NCI-H748 (cell line): ENCODE measurements around the gene ATRN.
"Not testable (repeated sequence)": the region's sequence is repeated elsewhere in the genome, so short reads cannot be mapped to it uniquely, and the experiment has no call there.

Experiments
- DNase-seq: peaks from one replicate; lab custom pipeline; 2025; ENCODE audit not compliant: unreplicated experiment; lab: John Stamatoyannopoulos, UW

ATRN gene

DNA sequence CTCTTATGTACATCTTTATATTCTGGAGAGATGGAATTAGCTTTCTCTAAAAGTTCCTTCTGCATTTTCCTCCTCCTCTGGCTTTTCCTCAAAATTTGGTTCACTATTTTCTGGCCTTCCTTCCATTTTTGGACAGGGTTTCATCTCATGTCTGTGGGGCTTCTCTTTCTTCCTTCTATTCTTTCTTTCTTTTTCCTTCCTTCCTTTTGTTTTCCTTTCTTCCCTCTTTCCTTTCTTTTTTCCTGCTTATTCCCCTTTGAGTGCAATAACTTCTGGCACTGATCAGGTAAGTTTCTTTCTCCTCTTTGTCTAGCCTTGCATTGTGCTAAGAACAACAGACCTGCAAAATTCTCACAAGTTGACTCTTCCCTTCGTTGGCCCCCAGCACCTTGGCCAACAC lies 5.5 kb upstream of the ATRN start:
- DNase-seq = no peak

DNA sequence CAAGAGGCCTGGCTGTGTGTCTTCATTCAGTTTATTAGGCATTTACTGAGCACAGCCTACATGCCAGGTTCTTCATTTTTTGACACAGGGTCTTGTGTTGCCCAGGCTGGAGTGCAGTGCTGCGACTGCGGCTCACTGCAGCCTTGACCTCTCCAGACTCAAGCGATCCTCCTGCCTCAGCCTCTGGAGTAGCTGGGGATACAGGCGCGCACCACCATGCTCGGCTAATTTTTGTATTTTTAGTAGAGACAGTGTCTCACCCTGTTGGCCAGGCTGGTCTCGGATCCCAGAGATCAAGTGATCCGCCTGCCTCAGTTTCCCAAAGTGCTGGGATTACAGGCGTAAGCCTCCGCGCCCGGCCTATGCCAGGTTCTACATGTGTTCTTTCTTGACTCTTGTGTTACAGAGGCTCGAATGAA lies 601 bp upstream of the ATRN start:
- no peak for DNase-seq

DNA sequence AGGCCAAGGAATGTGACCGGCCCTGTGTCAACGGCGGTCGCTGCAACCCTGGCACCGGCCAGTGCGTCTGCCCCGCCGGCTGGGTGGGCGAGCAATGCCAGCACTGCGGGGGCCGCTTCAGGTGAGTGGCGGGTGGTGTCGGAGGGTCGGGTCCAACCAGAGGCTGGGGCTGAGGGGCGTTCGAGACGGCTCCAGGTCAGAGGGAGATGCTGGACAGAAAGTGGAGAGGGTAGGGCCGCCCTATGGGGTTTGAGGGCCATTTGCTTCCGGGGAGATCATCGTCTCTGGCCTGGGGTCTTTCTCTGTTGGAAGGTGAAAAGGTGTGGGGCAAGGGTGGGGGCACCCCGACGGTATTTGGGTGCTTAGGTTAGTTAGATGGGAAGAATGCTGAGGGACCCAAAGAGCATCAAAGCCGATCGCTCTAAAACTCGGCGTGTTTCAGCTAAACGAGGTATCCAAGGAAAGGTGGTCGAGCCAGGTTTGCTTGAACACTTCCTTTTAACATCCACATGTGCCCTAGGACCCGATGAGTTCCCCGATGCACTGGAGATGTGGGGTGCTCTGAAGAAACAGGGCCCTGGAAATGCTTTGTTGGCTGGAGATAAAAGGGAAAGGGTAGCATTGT lies 691 bp downstream of the ATRN start:
- peak; percentile 40 for DNase-seq

DNA sequence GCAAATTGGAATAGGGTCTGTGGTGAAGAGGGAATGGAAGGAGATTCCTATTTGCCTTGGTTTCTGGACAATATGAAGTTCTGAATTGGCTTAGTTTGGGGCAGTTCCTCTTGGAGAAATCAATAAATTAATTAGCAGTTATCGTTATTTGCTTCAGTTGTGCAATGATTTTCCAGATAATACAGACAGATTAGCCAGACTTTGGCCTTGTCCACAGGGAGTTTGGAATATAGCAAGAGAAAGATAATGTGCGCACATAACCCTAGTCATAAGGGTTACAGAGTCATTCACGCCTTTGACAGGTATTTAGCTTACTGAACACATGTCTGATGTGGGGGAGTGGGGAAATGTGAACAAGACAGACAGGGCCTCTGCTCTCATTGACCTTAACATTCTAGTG lies 1.3 kb downstream of the ATRN start:
- no peak for DNase-seq

- DNase-seq = no peak
Measured at GRCh38 chr20:3473324-3473723, 2.5 kb downstream of the ATRN start.

DNA sequence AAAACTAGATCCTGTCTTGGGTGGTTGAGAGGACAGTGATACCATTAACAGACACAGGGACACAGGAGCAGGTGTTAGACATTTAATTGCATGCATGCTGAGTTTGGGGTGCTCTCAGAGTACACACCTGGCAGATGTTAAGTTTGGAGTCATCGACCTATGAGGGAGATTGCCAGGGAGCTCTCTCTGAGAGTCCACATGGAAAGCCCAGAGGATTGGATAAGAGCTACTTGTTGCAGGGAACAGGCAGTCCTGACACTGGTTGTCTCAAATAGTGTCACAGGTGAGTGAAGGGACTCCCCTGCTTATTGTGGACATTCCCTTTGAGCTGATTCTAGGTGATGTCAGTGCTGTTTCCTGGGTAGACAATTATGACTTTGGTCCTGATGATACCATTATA lies 3.1 kb downstream of the ATRN start:
- peak; percentile 39 for DNase-seq

- DNase-seq = not testable (repeated sequence)
Measured at GRCh38 chr20:3477003-3477860, 6.4 kb downstream of the ATRN start.

GRCh38 chr20:3477861-3478544 lies 7.2 kb downstream of the ATRN start:
- DNase-seq = no peak

DNA sequence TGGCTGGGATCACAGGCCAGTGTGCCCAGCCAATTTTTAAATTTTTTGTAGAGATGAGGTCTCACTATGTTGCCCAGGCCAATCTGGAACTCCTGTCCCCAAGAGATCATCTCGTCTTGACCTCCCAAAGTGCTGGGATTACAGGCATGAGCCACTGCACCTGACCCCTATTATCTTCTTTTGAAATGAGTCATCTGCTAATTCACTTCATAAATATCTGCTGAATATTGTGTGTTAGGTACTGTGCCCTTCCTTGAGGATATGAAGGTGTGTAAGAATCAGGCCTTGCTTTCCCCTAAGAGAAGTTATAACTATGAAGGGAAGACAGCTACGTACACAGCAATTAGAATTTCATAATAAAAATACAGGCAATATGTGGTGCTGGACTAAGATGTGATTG lies 8.2 kb downstream of the ATRN start:
- no peak for DNase-seq

- DNase-seq = no peak
Measured at GRCh38 chr20:3479759-3480615, 9.2 kb downstream of the ATRN start.

DNA sequence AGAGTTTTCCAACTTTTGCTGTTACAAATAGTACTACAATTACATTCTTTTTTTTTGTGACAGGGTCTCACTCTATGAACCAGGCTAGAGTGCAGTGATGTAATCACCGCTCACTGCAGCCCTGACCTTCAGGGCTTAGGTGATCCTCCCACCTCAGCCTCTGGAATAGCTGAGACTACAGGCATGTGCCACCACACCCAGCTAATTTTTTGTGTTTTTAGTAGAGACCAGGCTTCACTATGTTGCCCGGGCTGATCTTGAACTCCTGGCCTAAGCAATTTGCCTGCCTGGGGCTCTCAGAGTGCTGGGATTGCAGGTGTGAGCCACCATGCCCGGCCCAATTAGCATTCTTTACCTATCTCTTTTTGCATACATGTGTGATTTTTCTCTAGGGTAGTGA lies 12.5 kb downstream of the ATRN start:
- DNase-seq = no peak

DNA sequence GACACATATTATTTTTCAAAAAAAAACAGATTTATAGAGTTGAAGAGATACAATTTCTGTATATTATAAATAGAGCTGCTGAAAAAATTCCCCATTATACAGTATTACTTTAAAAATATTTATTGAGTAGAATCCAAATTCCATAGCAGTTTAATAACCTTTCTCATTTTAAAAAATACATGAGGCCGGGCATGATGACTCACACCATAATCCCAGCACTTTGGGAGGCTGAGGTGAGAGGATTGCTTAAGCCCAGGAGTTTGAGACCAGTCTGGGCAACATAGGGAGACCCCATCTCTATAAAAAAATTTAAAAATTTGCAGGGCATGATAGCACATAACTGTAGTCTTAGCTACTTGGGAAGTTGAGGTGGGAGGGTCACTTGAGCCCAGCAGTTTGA lies 13.0 kb downstream of the ATRN start:
- DNase-seq = no peak

- no peak for DNase-seq
Measured at GRCh38 chr20:3485913-3486312, 15.1 kb downstream of the ATRN start.

DNA sequence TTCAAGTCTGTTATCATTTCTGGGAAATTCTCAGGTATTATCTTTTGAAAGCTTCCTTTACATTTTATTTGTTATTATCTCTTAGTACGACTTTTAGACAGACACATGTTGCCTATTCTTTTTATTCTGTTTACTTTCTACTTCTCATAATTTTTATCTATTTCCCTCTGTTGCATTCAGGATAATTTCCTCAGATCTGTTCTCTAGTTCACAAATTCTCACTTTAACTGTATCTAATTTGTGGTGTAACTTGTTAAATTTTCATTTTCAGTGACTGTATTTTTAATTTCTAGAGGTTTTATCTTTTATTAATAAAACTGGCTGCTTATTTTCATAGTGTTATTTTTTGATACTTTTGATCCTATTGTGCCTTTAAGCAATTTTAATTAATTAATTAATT lies 16.0 kb downstream of the ATRN start:
- DNase-seq = no peak

DNA sequence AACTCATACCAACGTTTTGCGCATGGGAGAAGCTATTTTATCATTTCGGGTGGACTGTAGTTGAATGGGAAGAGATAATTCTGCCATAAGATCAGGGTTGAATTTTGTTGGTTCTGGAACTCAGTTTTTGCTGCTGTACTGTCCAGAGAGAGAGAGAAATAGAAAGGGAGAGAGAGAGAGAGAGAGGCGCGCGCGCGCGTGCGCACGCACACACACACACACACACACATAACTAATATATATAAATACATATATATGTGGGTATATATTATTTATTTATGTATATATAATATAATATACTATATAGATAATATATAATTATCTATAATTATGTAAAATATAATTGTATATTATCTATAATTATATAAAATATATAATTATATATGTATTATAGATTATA lies 21.9 kb downstream of the ATRN start:
- no peak for DNase-seq

DNA sequence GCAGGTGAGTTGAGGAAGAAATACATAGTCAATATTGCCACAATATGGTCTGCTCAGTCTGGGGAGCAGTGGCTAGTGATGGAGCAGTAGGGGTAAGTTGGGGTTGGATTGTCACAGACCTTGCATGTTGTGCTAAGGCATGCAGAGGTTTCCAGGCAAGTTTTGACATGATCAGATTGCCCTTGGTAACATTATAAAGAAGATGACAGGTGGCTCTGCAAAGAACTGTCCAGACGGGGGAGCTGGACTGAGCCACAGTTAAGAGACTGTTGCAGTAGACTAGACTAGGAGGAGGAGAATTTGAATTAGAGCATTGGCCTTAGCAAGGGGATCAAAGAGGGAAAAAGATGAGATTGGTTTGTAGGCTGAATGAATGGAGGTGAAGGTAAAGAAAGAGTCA lies 23.4 kb downstream of the ATRN start:
- peak; percentile 36 for DNase-seq

DNA sequence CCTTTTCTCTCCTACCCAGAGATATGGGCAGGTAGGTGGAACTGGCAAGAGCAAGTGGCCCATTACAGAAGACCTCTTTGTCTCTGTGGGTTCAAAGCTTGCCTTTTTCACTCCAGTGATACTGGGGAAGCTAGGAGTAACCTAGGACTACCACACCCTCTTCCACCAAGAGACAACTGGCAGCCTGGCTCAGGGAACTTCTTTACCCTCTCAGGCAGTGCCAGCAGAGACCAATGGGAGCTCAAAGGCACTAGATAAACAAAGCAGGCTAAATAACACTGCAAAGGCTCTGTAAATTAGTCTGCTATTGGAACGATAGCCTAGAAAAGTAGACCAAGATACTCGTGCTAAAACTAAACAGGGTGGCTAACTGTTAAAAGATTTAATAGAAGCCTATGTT lies 32.1 kb downstream of the ATRN start:
- DNase-seq = no peak

DNA sequence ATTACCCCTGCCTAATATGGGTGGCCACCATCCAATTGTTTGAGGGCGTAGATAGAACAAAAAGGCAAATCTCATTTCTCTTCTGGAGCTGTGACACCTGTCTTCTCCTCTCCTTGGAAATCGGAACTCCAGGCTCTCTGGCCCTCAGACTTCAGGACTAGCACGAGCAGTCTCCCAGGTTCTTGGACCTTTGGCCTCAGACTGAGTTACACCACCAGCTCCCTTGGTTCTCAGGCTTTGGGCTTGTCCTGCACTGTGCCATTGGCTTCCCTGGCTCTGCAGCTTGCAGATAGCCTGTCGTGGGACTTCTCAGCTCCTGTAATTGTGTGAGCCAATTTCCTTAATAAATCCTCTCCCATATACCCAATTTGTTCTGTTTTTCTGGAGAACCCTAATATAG lies 34.3 kb downstream of the ATRN start:
- DNase-seq = no peak

GRCh38 chr20:3509064-3509463 lies 38.2 kb downstream of the ATRN start:
- DNase-seq = no peak

DNA sequence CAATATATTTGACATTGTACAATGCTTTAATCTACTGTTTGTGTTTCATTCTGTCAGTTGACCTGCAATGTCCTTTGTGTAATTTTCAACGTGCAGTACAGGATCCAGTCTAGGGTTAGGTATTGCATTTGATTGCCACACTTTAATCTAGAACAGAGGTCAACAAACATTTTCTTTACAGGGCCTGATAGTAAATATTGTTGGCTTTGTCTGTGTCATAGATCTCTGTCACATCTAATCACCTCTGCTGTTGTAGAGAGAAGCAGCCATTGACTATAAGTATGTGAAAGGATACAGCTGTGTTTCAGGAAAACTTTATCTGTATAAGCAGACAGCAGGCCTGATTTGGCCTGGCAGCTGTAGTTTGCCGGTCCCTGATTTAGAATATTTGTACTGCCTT lies 39.3 kb downstream of the ATRN start:
- DNase-seq = no peak

- DNase-seq = not testable (repeated sequence)
Measured at GRCh38 chr20:3512239-3512638, 41.4 kb downstream of the ATRN start.
